ENCODE results near the gene PTTG1IP. TPM values are rescaled to one million over a fixed set of nuclear protein-coding genes. Genes with fewer than 3 reads are reported as not detected.

Gene PTTG1IP
- total and polyA plus RNA-seq, 2 of the 13 experiments (the other 11 are each of a cell fraction or from before 2014, with no cell fraction given): 161 to 700 TPM

DNA sequence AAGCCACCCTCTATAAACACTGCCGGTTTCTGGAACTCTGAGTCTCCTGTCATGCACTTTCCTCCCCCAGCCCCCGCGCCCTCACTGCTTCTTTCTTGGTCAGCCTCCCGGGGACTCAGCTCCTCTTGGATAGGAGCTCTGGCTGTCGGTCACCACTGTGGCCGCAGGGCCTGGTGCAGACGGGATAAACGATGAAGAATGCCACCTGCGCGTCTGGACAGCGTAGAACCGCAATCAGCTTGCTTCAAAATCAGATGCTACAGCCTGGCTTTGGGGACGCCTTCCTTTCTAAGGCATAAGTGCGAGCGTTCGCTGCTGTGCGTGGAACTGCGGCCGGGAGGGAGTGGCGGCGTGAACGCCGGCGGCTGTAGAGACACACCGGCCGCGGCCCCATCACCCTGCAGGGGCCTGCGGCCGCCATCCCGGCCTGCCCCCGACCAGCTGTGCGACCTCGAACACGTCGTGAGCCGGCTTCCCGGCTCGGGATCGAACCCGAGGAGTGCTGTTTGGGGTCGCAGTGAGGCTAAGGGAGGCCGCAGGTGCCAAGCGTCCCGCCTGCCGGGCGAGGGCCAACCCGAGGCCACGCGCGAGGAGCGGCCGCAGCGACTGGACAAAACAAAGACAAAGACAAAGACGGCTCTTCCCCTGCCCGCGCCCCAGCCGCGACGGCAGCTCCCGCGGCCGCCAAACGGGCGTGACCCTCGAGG, 688 bp downstream of the PTTG1IP start (continued):
- TF ChIP-seq, protein P1, sequence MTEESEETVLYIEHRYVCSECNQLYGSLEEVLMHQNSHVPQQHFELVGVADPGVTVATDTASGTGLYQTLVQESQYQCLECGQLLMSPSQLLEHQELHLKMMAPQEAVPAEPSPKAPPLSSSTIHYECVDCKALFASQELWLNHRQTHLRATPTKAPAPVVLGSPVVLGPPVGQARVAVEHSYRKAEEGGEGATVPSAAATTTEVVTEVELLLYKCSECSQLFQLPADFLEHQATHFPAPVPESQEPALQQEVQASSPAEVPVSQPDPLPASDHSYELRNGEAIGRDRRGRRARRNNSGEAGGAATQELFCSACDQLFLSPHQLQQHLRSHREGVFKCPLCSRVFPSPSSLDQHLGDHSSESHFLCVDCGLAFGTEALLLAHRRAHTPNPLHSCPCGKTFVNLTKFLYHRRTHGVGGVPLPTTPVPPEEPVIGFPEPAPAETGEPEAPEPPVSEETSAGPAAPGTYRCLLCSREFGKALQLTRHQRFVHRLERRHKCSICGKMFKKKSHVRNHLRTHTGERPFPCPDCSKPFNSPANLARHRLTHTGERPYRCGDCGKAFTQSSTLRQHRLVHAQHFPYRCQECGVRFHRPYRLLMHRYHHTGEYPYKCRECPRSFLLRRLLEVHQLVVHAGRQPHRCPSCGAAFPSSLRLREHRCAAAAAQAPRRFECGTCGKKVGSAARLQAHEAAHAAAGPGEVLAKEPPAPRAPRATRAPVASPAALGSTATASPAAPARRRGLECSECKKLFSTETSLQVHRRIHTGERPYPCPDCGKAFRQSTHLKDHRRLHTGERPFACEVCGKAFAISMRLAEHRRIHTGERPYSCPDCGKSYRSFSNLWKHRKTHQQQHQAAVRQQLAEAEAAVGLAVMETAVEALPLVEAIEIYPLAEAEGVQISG (CRISPR knock-in tag; IDR thresholded peaks at IDR 0.05): no peak; the same call in none of the 2 replicates
- TF ChIP-seq ZSCAN22 (CRISPR knock-in tag; IDR thresholded peaks at IDR 0.05) (no peak), KDM2A (CRISPR knock-in tag; IDR thresholded peaks at IDR 0.05; ENCODE audit: borderline replicate concordance, low read depth) (no peak), CREB1 (IDR thresholded peaks at IDR 0.05) (no peak), CREB1 (CRISPR knock-in tag; IDR thresholded peaks at IDR 0.05) (no peak), ZKSCAN5 (CRISPR knock-in tag; IDR thresholded peaks at IDR 0.05) (no peak), FOXM1 (CRISPR knock-in tag; IDR thresholded peaks at IDR 0.05) (no peak), HMGA1 (CRISPR knock-in tag; conservative IDR thresholded peaks at IDR 0.05) (no peak), ZNF589 (CRISPR knock-in tag; conservative IDR thresholded peaks at IDR 0.05) (no peak), KMT2B (CRISPR knock-in tag; IDR thresholded peaks at IDR 0.05) (peak; percentile 28; the same call in 1 of the 2 replicates), SP2 (CRISPR knock-in tag; IDR thresholded peaks at IDR 0.05) (no peak), HHEX (CRISPR knock-in tag; IDR thresholded peaks at IDR 0.05) (no peak), CBX1 (IDR thresholded peaks at IDR 0.05; ENCODE audit: low read depth) (no peak), ZNF225 (CRISPR knock-in tag; IDR thresholded peaks at IDR 0.05) (no peak), SSRP1 (CRISPR knock-in tag; IDR thresholded peaks at IDR 0.05) (no peak), SPEN (CRISPR knock-in tag; IDR thresholded peaks at IDR 0.05; ENCODE audit: low read depth) (no peak), ZNF891 (CRISPR knock-in tag; IDR thresholded peaks at IDR 0.05) (peak; percentile 20; the same call in 1 of the 2 replicates), ZNF138 (CRISPR knock-in tag; IDR thresholded peaks at IDR 0.05; ENCODE audit: low read depth) (no peak), ZBTB21 (CRISPR knock-in tag; IDR thresholded peaks at IDR 0.05) (no peak), ZBTB20 (CRISPR knock-in tag; IDR thresholded peaks at IDR 0.05; ENCODE audit: borderline replicate concordance, low read depth) (no peak)
- TF ChIP-seq, protein P2, sequence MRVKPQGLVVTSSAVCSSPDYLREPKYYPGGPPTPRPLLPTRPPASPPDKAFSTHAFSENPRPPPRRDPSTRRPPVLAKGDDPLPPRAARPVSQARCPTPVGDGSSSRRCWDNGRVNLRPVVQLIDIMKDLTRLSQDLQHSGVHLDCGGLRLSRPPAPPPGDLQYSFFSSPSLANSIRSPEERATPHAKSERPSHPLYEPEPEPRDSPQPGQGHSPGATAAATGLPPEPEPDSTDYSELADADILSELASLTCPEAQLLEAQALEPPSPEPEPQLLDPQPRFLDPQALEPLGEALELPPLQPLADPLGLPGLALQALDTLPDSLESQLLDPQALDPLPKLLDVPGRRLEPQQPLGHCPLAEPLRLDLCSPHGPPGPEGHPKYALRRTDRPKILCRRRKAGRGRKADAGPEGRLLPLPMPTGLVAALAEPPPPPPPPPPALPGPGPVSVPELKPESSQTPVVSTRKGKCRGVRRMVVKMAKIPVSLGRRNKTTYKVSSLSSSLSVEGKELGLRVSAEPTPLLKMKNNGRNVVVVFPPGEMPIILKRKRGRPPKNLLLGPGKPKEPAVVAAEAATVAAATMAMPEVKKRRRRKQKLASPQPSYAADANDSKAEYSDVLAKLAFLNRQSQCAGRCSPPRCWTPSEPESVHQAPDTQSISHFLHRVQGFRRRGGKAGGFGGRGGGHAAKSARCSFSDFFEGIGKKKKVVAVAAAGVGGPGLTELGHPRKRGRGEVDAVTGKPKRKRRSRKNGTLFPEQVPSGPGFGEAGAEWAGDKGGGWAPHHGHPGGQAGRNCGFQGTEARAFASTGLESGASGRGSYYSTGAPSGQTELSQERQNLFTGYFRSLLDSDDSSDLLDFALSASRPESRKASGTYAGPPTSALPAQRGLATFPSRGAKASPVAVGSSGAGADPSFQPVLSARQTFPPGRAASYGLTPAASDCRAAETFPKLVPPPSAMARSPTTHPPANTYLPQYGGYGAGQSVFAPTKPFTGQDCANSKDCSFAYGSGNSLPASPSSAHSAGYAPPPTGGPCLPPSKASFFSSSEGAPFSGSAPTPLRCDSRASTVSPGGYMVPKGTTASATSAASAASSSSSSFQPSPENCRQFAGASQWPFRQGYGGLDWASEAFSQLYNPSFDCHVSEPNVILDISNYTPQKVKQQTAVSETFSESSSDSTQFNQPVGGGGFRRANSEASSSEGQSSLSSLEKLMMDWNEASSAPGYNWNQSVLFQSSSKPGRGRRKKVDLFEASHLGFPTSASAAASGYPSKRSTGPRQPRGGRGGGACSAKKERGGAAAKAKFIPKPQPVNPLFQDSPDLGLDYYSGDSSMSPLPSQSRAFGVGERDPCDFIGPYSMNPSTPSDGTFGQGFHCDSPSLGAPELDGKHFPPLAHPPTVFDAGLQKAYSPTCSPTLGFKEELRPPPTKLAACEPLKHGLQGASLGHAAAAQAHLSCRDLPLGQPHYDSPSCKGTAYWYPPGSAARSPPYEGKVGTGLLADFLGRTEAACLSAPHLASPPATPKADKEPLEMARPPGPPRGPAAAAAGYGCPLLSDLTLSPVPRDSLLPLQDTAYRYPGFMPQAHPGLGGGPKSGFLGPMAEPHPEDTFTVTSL (CRISPR knock-in tag; IDR thresholded peaks at IDR 0.05; ENCODE audit: borderline replicate concordance): no peak
- TF ChIP-seq, protein P3, sequence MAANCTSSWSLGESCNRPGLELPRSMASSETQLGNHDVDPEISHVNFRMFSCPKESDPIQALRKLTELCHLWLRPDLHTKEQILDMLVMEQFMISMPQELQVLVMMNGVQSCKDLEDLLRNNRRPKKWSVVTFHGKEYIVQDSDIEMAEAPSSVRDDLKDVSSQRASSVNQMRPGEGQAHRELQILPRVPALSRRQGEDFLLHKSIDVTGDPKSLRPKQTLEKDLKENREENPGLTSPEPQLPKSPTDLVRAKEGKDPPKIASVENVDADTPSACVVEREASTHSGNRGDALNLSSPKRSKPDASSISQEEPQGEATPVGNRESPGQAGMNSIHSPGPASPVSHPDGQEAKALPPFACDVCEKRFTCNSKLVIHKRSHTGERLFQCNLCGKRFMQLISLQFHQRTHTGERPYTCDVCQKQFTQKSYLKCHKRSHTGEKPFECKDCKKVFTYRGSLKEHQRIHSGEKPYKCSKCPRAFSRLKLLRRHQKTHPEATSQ (CRISPR knock-in tag; IDR thresholded peaks at IDR 0.05; ENCODE audit: borderline replicate concordance): no peak

All from HepG2 (cell line).